K562 treated with DMSO at 1 percent for 12 hours (cell line): ENCODE data around the gene C12orf42. TPM values are rescaled to one million over a fixed set of nuclear protein-coding genes. Genes with fewer than 3 reads are reported as not detected.

Experiments used
- total RNA-seq: library from RNA; unstranded; fragments of 300-600 nt; gene quantifications from 2 replicates; pipeline ENCODE4 v1.2.3, GENCODE V29; 2022; ENCODE audit not compliant: insufficient read depth

C12orf42 gene
- total RNA-seq, result not detected in 2 replicates

GRCh38 chr12:103495469-103496456 is at the start of gene C12orf42:
Gene C12orf42, minus strand, starts transcription at chr12:103495968. Its CDS starts 17,542 bp downstream, at chr12:103478426.

Other genes with a start within 250 kb of the C12orf42 start
- not detected in 2 replicates for gene STAB2, start 91.3 kb upstream of the C12orf42 start, total RNA-seq